HCT116 (cell line): ENCODE data around the gene EVC. TPM values are rescaled to one million over a fixed set of nuclear protein-coding genes. Genes with fewer than 3 reads are reported as not detected.

ENCODE experiments used
- ATAC-seq: fragments of 200-7000 bp; cut with Tn5 transposase; 2 replicates; pipeline ENCODE4 v1.9.1; 2020; ENCODE audit warnings: mild to moderate bottlenecking, moderate library complexity
- BruUV-seq: library from RNA; stranded (reverse); fragments of 400-500 nt; replicated peaks from 2 replicates; lab custom pipeline; 2021; lab: Mats Ljungman, UMichigan
- CTCF ChIA-PET: fragments of 300-600 bp; sonication (Branson Sonifier 250); formaldehyde crosslinking; loops from one replicate; lab custom pipeline; 2021; ENCODE audit warnings: antibody characterized with exemption; lab: Charles Lee
- POLR2A ChIA-PET: fragments of 300-600, 350-600 bp; sonication (Branson Sonifier 250); formaldehyde crosslinking; loops from one replicate; lab custom pipeline; 2021; ENCODE audit warnings: antibody characterized with exemption; lab: Charles Lee
- RAD21 ChIA-PET, 2 experiments: fragments of 300-600 bp; sonication (Branson Sonifier 250); formaldehyde crosslinking; loops; one replicate each; lab custom pipeline; 2023; ENCODE audit warnings: low total read pairs in 2 of 2; ENCODE audit not compliant: uncharacterized antibody in 2 of 2, unreplicated experiment in 2 of 2, low non-redundant PET in 1 of 2; lab: Charles Lee
- DNase-seq: peaks from one replicate; pipeline ENCODE4 v3.0.0-alpha.2; 2010; ENCODE audit warnings: low read depth, low spot score
- H2AFZ ChIP-seq: fragments of 200-600 bp; shearing (Covaris generic), sonication (generic); 2 replicates; pipeline ENCODE4 v1.6.1; 2017; ENCODE audit warnings: low read depth, mixed run types, mixed read lengths, antibody characterized with exemption, low read length; ENCODE audit not compliant: poor library complexity, severe bottlenecking
- H3K27ac ChIP-seq: 2 replicates; pipeline ENCODE4 v1.5.1; 2012; ENCODE audit warnings: low read depth, low read length
- H3K27me3 ChIP-seq: fragments of 200-600 bp; sonication (generic); 2 replicates; pipeline ENCODE4 v1.6.1; 2016; ENCODE audit warnings: mixed run types, low read length, mixed read lengths; ENCODE audit not compliant: insufficient read depth
- H3K36me3 ChIP-seq, 2 experiments: fragments of 200-500 bp in 1 of 2; fragments of 200-600 bp in 1 of 2; sonication (Bioruptor generic) in 1 of 2; sonication (generic) in 1 of 2; 2 replicates each; pipeline versions ENCODE4 v1.5.1 to v1.6.1; 2014 to 2016; ENCODE audit warnings: low read length in 2 of 2, inconsistent platforms in 1 of 2, mixed read lengths in 1 of 2, mixed run types in 1 of 2; ENCODE audit not compliant: insufficient read depth in 2 of 2, control insufficient read depth in 1 of 2
- H3K4me1 ChIP-seq, 2 experiments: fragments of 200-600 bp in 1 of 2; sonication (generic) in 1 of 2; 2 replicates each; pipeline versions ENCODE4 v1.5.1 to v1.6.1; 2012 to 2017; ENCODE audit warnings: low read length in 2 of 2, inconsistent platforms in 1 of 2, mild to moderate bottlenecking in 1 of 2, mixed read lengths in 1 of 2, mixed run types in 1 of 2, moderate library complexity in 1 of 2; ENCODE audit not compliant: insufficient read depth in 2 of 2, control insufficient read depth in 1 of 2
- H3K4me2 ChIP-seq: fragments of 200-600 bp; sonication (generic); 2 replicates; pipeline ENCODE4 v1.6.1; 2017; ENCODE audit warnings: mixed run types, low read length, mixed read lengths
- H3K4me3 ChIP-seq, 2 experiments: fragments of 200-600 bp in 1 of 2; sonication (generic) in 1 of 2; replicated peaks in 1 of 2; 2 replicates each; pipeline ENCODE4 v1.5.1; 2011 to 2016; ENCODE audit warnings: low read length in 2 of 2, control low read depth in 1 of 2, low read depth in 1 of 2, mild to moderate bottlenecking in 1 of 2, mixed read lengths in 1 of 2, mixed run types in 1 of 2
- H3K79me2 ChIP-seq: fragments of 200-600 bp; sonication (generic); 2 replicates; pipeline ENCODE4 v1.6.1; 2017; ENCODE audit warnings: mild to moderate bottlenecking, mixed run types, low read length, moderate library complexity, mixed read lengths; ENCODE audit not compliant: insufficient read depth
- H3K9ac ChIP-seq: fragments of 200-600 bp; sonication (generic); 2 replicates; pipeline ENCODE4 v1.6.1; 2016; ENCODE audit warnings: low read length, mixed read lengths
- H3K9me2 ChIP-seq: fragments of 200-600 bp; sonication (generic), shearing (Covaris generic); 2 replicates; pipeline ENCODE4 v1.6.1; 2017; ENCODE audit warnings: mixed run types, mild to moderate bottlenecking, moderate library complexity; ENCODE audit not compliant: insufficient read depth
- H3K9me3 ChIP-seq, 2 experiments: fragments of 200-500 bp in 1 of 2; fragments of 200-600 bp in 1 of 2; sonication (Bioruptor generic) in 1 of 2; sonication (generic) in 1 of 2; 2 replicates each; pipeline ENCODE4 v1.6.1; 2014 to 2017; ENCODE audit warnings: low read length in 2 of 2, mixed read lengths in 2 of 2, inconsistent platforms in 1 of 2, low read depth in 1 of 2, mild to moderate bottlenecking in 1 of 2, mixed run types in 1 of 2, moderate library complexity in 1 of 2; ENCODE audit not compliant: control insufficient read depth in 1 of 2, insufficient read depth in 1 of 2
- H4K20me1 ChIP-seq: fragments of 200-600 bp; sonication (generic), shearing (Covaris generic); 2 replicates; pipeline ENCODE4 v1.6.1; 2017; ENCODE audit warnings: mixed run types, mild to moderate bottlenecking, moderate library complexity; ENCODE audit not compliant: insufficient read depth
- CBX3 ChIP-seq: IDR thresholded peaks from 2 replicates; pipeline ENCODE4 v1.6.1; 2012; ENCODE audit warnings: low read depth
- CEBPB ChIP-seq: IDR thresholded peaks from 2 replicates; pipeline ENCODE4 v1.6.1; 2012; ENCODE audit warnings: low read depth
- EGR1 ChIP-seq: IDR thresholded peaks from 2 replicates; pipeline ENCODE4 v1.6.1; 2012; ENCODE audit warnings: low read depth
- ELF1 ChIP-seq: IDR thresholded peaks from 2 replicates; pipeline ENCODE4 v1.6.1; 2012; ENCODE audit warnings: low read depth, borderline replicate concordance
- EZH2 ChIP-seq: fragments of 200-600 bp; sonication (generic); IDR thresholded peaks from 2 replicates; pipeline ENCODE4 v1.6.1; 2017; ENCODE audit warnings: antibody characterized with exemption, mixed run types
- FOSL1 ChIP-seq: IDR thresholded peaks from 2 replicates; pipeline ENCODE4 v1.6.1; 2012; ENCODE audit warnings: low read depth
- JUND ChIP-seq: IDR thresholded peaks from 2 replicates; pipeline ENCODE4 v1.6.1; 2012
- POLR2A ChIP-seq: IDR thresholded peaks from 2 replicates; pipeline ENCODE4 v1.7.0; 2011; ENCODE audit warnings: borderline replicate concordance; ENCODE audit not compliant: insufficient read depth, insufficient read length; ENCODE audit errors: extremely low read depth
- REST ChIP-seq: IDR thresholded peaks from 2 replicates; pipeline ENCODE4 v1.6.1; 2012; ENCODE audit warnings: low read depth
- SRF ChIP-seq: IDR thresholded peaks from 2 replicates; pipeline ENCODE4 v1.6.1; 2012; ENCODE audit warnings: low read depth
- TCF7L2 ChIP-seq: IDR thresholded peaks from 2 replicates; pipeline ENCODE4 v1.7.0; 2011; ENCODE audit warnings: borderline replicate concordance, inconsistent platforms; ENCODE audit not compliant: insufficient read depth, insufficient read length; ENCODE audit errors: extremely low read depth
- YY1 ChIP-seq: IDR thresholded peaks from 2 replicates; pipeline ENCODE4 v1.6.1; 2011; ENCODE audit warnings: low read length, low read depth, moderate library complexity, mild to moderate bottlenecking; ENCODE audit not compliant: insufficient replicate concordance; ENCODE audit errors: extremely low read depth
- ZBTB33 ChIP-seq: IDR thresholded peaks from 2 replicates; pipeline ENCODE4 v1.6.1; 2011; ENCODE audit warnings: mild to moderate bottlenecking, low read length, moderate library complexity; ENCODE audit not compliant: insufficient replicate concordance; ENCODE audit errors: extremely low read depth
- ZFX ChIP-seq: fragments of 450-650 bp; IDR thresholded peaks from 2 replicates; pipeline ENCODE4 v1.6.1; 2017
- ZNF274 ChIP-seq: fragments of 200-500 bp; sonication (Bioruptor generic); IDR thresholded peaks from 2 replicates; pipeline ENCODE4 v1.6.1; 2014; ENCODE audit warnings: mild to moderate bottlenecking, low read depth, low read length, inconsistent platforms
- intact Hi-C: fragments of 100-400 bp; cut with micrococcal nuclease; formaldehyde crosslinking; loops from 2 replicates; pipeline ENCODE4 v1.10.0; 2022
- total RNA-seq: library from RNA; stranded (reverse); gene quantifications from one replicate; pipeline ENCODE4 v1.2.1, GENCODE V29; 2021; ENCODE audit not compliant: unreplicated experiment
- TF ChIP-seq, protein P1 (sequence below), 3 experiments: fragments of 200-600 bp in 1 of 3; sonication (generic) in 1 of 3; IDR thresholded peaks in 2 of 3; conservative IDR thresholded peaks in 1 of 3; 2 replicates each; pipeline ENCODE4 v1.5.1; 2012 to 2017; ENCODE audit warnings: low read depth in 2 of 3, low read length in 2 of 3, antibody characterized with exemption in 1 of 3, borderline replicate concordance in 1 of 3, control low read depth in 1 of 3, mild to moderate bottlenecking in 1 of 3, mixed read lengths in 1 of 3, mixed run types in 1 of 3, moderate library complexity in 1 of 3; ENCODE audit not compliant: insufficient read depth in 1 of 3
- TF ChIP-seq, protein P2 (sequence below): IDR thresholded peaks from 2 replicates; pipeline ENCODE4 v1.6.1; 2012
- TF ChIP-seq, protein P3 (sequence below): IDR thresholded peaks from 2 replicates; pipeline ENCODE4 v1.6.1; 2012

Gene EVC
- total RNA-seq, 1 experiment from 2014 or later = 0.15 TPM

- Histone ChIP-seq H3K27ac (no peak overlapping the region), H4K20me1 (no peaks in the 10 kb centered on the region), H3K9me3 (no peaks in the 10 kb centered on the region), H3K4me2 (no peak overlapping the region), H3K4me3 (no peak overlapping the region), H3K4me1 (no peaks in the 10 kb centered on the region), H3K9ac (no peak overlapping the region), H3K27me3 (no peaks in the 10 kb centered on the region; the same call in none of the 2 replicates), H2AFZ (no peak overlapping the region), H3K36me3 (no peaks in the 10 kb centered on the region), H3K79me2 (no peaks in the 10 kb centered on the region), H3K9me2 (no peaks in the 10 kb centered on the region)
- BruUV-seq = no TSS peak
- DNase-seq (no peak), ATAC-seq (no peak)
- TF ChIP-seq EGR1 (no peak), TCF7L2 (no peak), ZNF274 (no peak), YY1 (no peak), ZFX (no peak), ELF1 (no peak), CBX3 (no peak), CEBPB (no peak), REST (no peak), SRF (no peak), POLR2A (no peak), JUND (no peak), EZH2 (no peak), ZBTB33 (no peak), FOSL1 (no peak)
- TF ChIP-seq, protein P1, sequence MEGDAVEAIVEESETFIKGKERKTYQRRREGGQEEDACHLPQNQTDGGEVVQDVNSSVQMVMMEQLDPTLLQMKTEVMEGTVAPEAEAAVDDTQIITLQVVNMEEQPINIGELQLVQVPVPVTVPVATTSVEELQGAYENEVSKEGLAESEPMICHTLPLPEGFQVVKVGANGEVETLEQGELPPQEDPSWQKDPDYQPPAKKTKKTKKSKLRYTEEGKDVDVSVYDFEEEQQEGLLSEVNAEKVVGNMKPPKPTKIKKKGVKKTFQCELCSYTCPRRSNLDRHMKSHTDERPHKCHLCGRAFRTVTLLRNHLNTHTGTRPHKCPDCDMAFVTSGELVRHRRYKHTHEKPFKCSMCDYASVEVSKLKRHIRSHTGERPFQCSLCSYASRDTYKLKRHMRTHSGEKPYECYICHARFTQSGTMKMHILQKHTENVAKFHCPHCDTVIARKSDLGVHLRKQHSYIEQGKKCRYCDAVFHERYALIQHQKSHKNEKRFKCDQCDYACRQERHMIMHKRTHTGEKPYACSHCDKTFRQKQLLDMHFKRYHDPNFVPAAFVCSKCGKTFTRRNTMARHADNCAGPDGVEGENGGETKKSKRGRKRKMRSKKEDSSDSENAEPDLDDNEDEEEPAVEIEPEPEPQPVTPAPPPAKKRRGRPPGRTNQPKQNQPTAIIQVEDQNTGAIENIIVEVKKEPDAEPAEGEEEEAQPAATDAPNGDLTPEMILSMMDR (IDR thresholded peaks at IDR 0.05 in 2 of 3, conservative IDR thresholded peaks at IDR 0.05 in 1 of 3; ENCODE audit: borderline replicate concordance in 1 of 3, insufficient read depth in 1 of 3, low read depth in 2 of 3, low read length in 2 of 3) = no peak
- TF ChIP-seq, protein P2, sequence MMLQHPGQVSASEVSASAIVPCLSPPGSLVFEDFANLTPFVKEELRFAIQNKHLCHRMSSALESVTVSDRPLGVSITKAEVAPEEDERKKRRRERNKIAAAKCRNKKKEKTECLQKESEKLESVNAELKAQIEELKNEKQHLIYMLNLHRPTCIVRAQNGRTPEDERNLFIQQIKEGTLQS = no peak
- TF ChIP-seq, protein P3, sequence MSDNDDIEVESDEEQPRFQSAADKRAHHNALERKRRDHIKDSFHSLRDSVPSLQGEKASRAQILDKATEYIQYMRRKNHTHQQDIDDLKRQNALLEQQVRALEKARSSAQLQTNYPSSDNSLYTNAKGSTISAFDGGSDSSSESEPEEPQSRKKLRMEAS = no peak
- ChIA-PET RAD21 (no interaction called here), POLR2A (no interaction called here), CTCF (no interaction called here)
- intact Hi-C loops = no loop called here
Measured at GRCh38 chr4:5706486-5707290, 4.3 kb upstream of the EVC start.
